ENCODE results near the gene TPRN. TPM values are rescaled to one million over a fixed set of nuclear protein-coding genes. Genes with fewer than 3 reads are reported as not detected.

Gene TPRN
- total and polyA plus RNA-seq, 7 donors = 3.0 to 80.5 (median 4.6) TPM

- no peaks in the 10 kb centered on the region for H3K9me3 ChIP-seq
- no peak for DNase-seq
- peaks cover 52 to 93% (median 61%) of the 10 kb centered on the region in 4 donors for H3K36me3 ChIP-seq
- 94 to 96% methylated on average over 22 of the region's 22 CpGs for WGBS, 2 donors
- H3K27ac ChIP-seq = no peak overlapping the region
- H3K27me3 ChIP-seq = no peaks in the 10 kb centered on the region
- intact Hi-C loops (cut with DNase I) = no loop called here
- H3K4me1 ChIP-seq = peaks cover 0 to 13% (median 10%) of the 10 kb centered on the region in 4 donors
- H3K4me3 ChIP-seq = no peak overlapping the region
- TF ChIP-seq CTCF (IDR thresholded peaks at IDR 0.05) (no peak), POLR2AphosphoS5 (IDR thresholded peaks at IDR 0.05) (no peak), EP300 (IDR thresholded peaks at IDR 0.05) (no peak), POLR2A (IDR thresholded peaks at IDR 0.05) (no peak)
Observed at GRCh38 chr9:137181680-137182079, 18.9 kb downstream of the TPRN start.

GRCh38 chr9:137180491-137180890 is 20.1 kb downstream of the TPRN start:
- Histone ChIP-seq H3K36me3 (peaks cover 50 to 84% (median 58%) of the 10 kb centered on the region in 4 donors), H3K27me3 (no peaks in the 10 kb centered on the region), H3K4me3 (no peak overlapping the region), H3K4me1 (peaks cover 0 to 1% (median under 1%) of the 10 kb centered on the region in 4 donors), H3K27ac (no peak overlapping the region), H3K9me3 (no peaks in the 10 kb centered on the region)
- no peak for TF ChIP-seq EP300 (IDR thresholded peaks at IDR 0.05)
- TF ChIP-seq POLR2A (IDR thresholded peaks at IDR 0.05) = no peak
- no peak for TF ChIP-seq POLR2AphosphoS5 (IDR thresholded peaks at IDR 0.05)
- no peak for TF ChIP-seq CTCF (IDR thresholded peaks at IDR 0.05)
- intact Hi-C loops (cut with DNase I) = no loop called here
- 95 to 96% methylated on average over 20 of the region's 20 CpGs for WGBS, 2 donors
- DNase-seq = no peak

DNA sequence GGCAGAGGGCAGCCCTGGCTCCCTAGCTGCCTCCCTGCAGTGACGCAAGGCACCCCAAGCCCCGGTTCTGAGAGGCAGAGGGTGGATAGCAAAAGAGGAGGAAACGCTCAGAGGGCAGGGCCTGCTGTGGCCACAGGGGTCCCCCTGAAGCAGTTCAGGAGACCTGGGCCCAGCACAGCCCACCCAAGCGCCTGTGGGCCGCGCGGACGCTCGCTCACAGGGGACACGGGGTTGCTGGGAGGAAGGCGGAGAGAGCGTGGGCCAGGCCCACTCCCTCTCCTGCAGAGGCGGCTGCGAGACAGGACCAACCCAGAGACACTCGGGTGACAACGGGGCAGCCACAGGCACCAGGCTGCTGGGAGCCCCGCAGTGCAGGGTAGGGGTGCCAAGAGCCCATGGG is 20.8 kb downstream of the TPRN start:
- intact Hi-C loops (cut with DNase I) = no loop called here

DNA sequence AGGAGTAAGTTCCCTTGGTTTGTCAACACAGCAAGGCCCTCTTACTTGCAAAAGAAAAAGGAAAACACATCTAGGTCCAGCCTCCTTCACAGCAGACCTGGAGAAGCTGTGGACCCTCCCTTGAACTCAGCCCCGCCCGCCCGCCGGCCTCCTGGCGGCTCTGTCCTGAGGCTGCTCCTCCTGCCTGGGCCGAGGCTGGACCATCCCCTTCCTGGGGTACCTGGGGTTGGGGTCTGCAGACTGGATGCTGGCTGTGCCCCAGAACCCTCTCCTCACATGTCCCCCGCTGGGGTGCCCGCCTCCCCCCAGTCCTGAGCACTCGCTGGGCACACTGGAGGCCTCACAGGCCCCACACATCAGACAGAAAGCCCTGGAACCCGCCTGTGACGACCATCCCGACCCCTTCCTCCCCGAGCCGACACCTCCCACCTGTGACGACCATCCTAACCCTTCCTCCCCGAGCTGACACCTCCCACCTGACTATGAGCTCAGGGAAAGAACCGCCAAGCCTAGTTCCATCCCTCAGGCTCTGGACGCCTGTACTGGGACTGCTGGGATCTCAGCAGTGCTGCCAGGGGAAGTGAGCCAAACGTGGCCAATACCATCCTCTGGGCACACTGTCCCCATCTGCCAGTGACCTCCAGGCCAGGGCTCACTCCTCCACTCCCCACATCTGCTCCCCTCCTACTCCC is 21.5 kb downstream of the TPRN start:
- 92% methylated on average over 19 of the region's 19 CpGs for WGBS, 2 donors
- Histone ChIP-seq H3K4me1 (no peaks in the 10 kb centered on the region), H3K27me3 (no peaks in the 10 kb centered on the region), H3K27ac (no peak overlapping the region), H3K9me3 (no peaks in the 10 kb centered on the region), H3K36me3 (peaks cover 39 to 70% (median 48%) of the 10 kb centered on the region in 4 donors), H3K4me3 (no peak overlapping the region)
- TF ChIP-seq POLR2A (IDR thresholded peaks at IDR 0.05) (no peak), CTCF (IDR thresholded peaks at IDR 0.05) (no peak), EP300 (IDR thresholded peaks at IDR 0.05) (no peak), POLR2AphosphoS5 (IDR thresholded peaks at IDR 0.05) (no peak)
- DNase-seq = no peak
- intact Hi-C loops (cut with DNase I) = no loop called here

More for the DNA sequence above, 20.8 kb downstream of the TPRN start:
- H3K27ac ChIP-seq = no peak overlapping the region
- WGBS, 2 donors = 93 to 96% methylated on average over 17 of the region's 17 CpGs
- no peak for DNase-seq
- no peaks in the 10 kb centered on the region for H3K9me3 ChIP-seq
- TF ChIP-seq POLR2AphosphoS5 (IDR thresholded peaks at IDR 0.05) (no peak), CTCF (IDR thresholded peaks at IDR 0.05) (no peak), EP300 (IDR thresholded peaks at IDR 0.05) (no peak), POLR2A (IDR thresholded peaks at IDR 0.05) (no peak)
- peaks cover 43 to 77% (median 55%) of the 10 kb centered on the region in 4 donors for H3K36me3 ChIP-seq
- no peak overlapping the region for H3K4me3 ChIP-seq
- no peaks in the 10 kb centered on the region for H3K27me3 ChIP-seq
- no peaks in the 10 kb centered on the region for H3K4me1 ChIP-seq

All from sigmoid colon (tissue), 7 donors.